Ureter (tissue), 1 donor: ENCODE measurements around the gene YOD1. TPM values are rescaled to one million over a fixed set of nuclear protein-coding genes. Genes with fewer than 3 reads are reported as not detected.
A peak's percentile ranks its signal among the peaks of the same experiment; 100 is the strongest.

Experiments used
- DNase-seq: peaks from one replicate; pipeline ENCODE4 v3.0.0-alpha.2; 2020; ENCODE audit warnings: low spot score
- total RNA-seq: library from RNA; stranded (reverse); gene quantifications from one replicate; pipeline ENCODE4 v1.2.4, GENCODE V29; 2023
- donor health status: DM: yes; HTN: yes; CAD: no.

Gene YOD1
- total RNA-seq, 1 donor from 2014 or later = 9.8 TPM

- DNase-seq = peak; percentile 73
Measured at GRCh38 chr1:207027206-207027777, 23.7 kb downstream of the YOD1 start.

- no peak for DNase-seq
Measured at GRCh38 chr1:207026104-207026534, 24.9 kb downstream of the YOD1 start.

GRCh38 chr1:207025146-207025880 lies 25.7 kb downstream of the YOD1 start:
- no peak for DNase-seq

- no peak for DNase-seq
Measured at GRCh38 chr1:207024202-207025145, 26.5 kb downstream of the YOD1 start.

GRCh38 chr1:207022996-207023679 lies 27.9 kb downstream of the YOD1 start:
- no peak for DNase-seq

- no peak for DNase-seq
Measured at GRCh38 chr1:207021876-207022596, 29.0 kb downstream of the YOD1 start.

- DNase-seq = no peak
Measured at GRCh38 chr1:207021139-207021861, 29.7 kb downstream of the YOD1 start.

GRCh38 chr1:207020709-207021107 lies 30.3 kb downstream of the YOD1 start:
- no peak for DNase-seq

- DNase-seq = peak; percentile 79
Measured at GRCh38 chr1:207020065-207020708, 30.8 kb downstream of the YOD1 start.

GRCh38 chr1:207019661-207020060 lies 31.3 kb downstream of the YOD1 start:
- DNase-seq = no peak

GRCh38 chr1:207019161-207019560 lies 31.8 kb downstream of the YOD1 start:
- no peak for DNase-seq

- no peak for DNase-seq
Measured at GRCh38 chr1:207018707-207019106, 32.3 kb downstream of the YOD1 start.

GRCh38 chr1:207017615-207018559 lies 33.1 kb downstream of the YOD1 start:
- DNase-seq = no peak

- no peak for DNase-seq
Measured at GRCh38 chr1:207015791-207016190, 35.2 kb downstream of the YOD1 start.

- DNase-seq = no peak
Measured at GRCh38 chr1:207014728-207015127, 36.3 kb downstream of the YOD1 start.

- DNase-seq = no peak
Measured at GRCh38 chr1:207013321-207014085, 37.5 kb downstream of the YOD1 start.

GRCh38 chr1:207010726-207011125 lies 40.3 kb downstream of the YOD1 start:
- no peak for DNase-seq

GRCh38 chr1:207009945-207010344 lies 41.1 kb downstream of the YOD1 start:
- no peak for DNase-seq
